CD14-positive monocyte (primary cell): Measurements from ENCODE around the gene NEIL3. TPM values are rescaled to one million over a fixed set of nuclear protein-coding genes. Genes with fewer than 3 reads are reported as not detected.

Experiments used
- DNase-seq, 3 donors: peaks; one replicate each; pipeline ENCODE4 v3.0.0-alpha.2; 2011 to 2022
- H2AFZ ChIP-seq: 2 replicates; pipeline ENCODE4 v1.6.0; 2012; ENCODE audit warnings: mild to moderate bottlenecking, low read depth, low read length, inconsistent platforms; ENCODE audit not compliant: insufficient read depth, poor library complexity, severe bottlenecking
- H3K27ac ChIP-seq, 2 donors: 1 replicate in 1 of 2; 2 replicates in 1 of 2; pipeline ENCODE4 v1.5.1; 2012 to 2013; ENCODE audit warnings: low read length in 2 of 2, control low read depth in 1 of 2, inconsistent platforms in 1 of 2, low read depth in 1 of 2, mild to moderate bottlenecking in 1 of 2
- H3K27me3 ChIP-seq, 2 donors: one replicate each; pipeline versions ENCODE4 v1.6.0 to v1.6.1; 2011 to 2013; ENCODE audit warnings: low read length in 2 of 2; ENCODE audit not compliant: control insufficient read depth in 2 of 2, insufficient read depth in 2 of 2
- H3K36me3 ChIP-seq, 2 donors: replicated peaks in 1 of 2; 1 replicate in 1 of 2; 2 replicates in 1 of 2; pipeline versions ENCODE4 v1.5.1 to v1.6.1; 2012 to 2013; ENCODE audit warnings: low read length in 2 of 2, control low read depth in 1 of 2, inconsistent platforms in 1 of 2, mild to moderate bottlenecking in 1 of 2; ENCODE audit not compliant: insufficient read depth in 2 of 2, control insufficient read depth in 1 of 2
- H3K4me1 ChIP-seq, 2 donors: 1 replicate in 1 of 2; 2 replicates in 1 of 2; pipeline versions ENCODE4 v1.5.1 to v1.6.1; 2012 to 2013; ENCODE audit warnings: low read length in 2 of 2, control low read depth in 1 of 2, inconsistent platforms in 1 of 2, mild to moderate bottlenecking in 1 of 2, moderate library complexity in 1 of 2; ENCODE audit not compliant: insufficient read depth in 2 of 2, control insufficient read depth in 1 of 2
- H3K4me2 ChIP-seq: replicated peaks from 2 replicates; pipeline ENCODE3; 2012; ENCODE audit warnings: low read length, moderate library complexity, mild to moderate bottlenecking; ENCODE audit not compliant: poor library complexity, severe bottlenecking; ENCODE audit errors: extremely low read depth
- H3K4me3 ChIP-seq, 3 experiments: fragments of 200-600 bp in 1 of 3; sonication (generic) in 1 of 3; replicated peaks in 1 of 3; 1 replicate in 2 of 3; 2 replicates in 1 of 3; pipeline ENCODE4 v1.5.1; 2011 to 2013; ENCODE audit warnings: low read length in 3 of 3, mild to moderate bottlenecking in 3 of 3, control low read depth in 2 of 3, low read depth in 2 of 3, inconsistent platforms in 1 of 3, moderate library complexity in 1 of 3
- H3K79me2 ChIP-seq: 2 replicates; pipeline ENCODE4 v1.6.0; 2012; ENCODE audit warnings: mild to moderate bottlenecking, control low read depth, inconsistent platforms, low read length, moderate library complexity; ENCODE audit not compliant: insufficient read depth
- H3K9ac ChIP-seq: 2 replicates; pipeline ENCODE4 v1.6.0; 2017; ENCODE audit warnings: low read length, mild to moderate bottlenecking; ENCODE audit not compliant: insufficient read depth, poor library complexity, severe bottlenecking
- H3K9me3 ChIP-seq, 2 donors: replicated peaks in 1 of 2; 1 replicate in 1 of 2; 2 replicates in 1 of 2; pipeline versions ENCODE4 v1.5.1 to v1.6.1; 2012 to 2013; ENCODE audit warnings: low read length in 2 of 2, control low read depth in 1 of 2; ENCODE audit not compliant: control insufficient read depth in 1 of 2, insufficient read depth in 1 of 2
- H4K20me1 ChIP-seq: 2 replicates; pipeline ENCODE4 v1.6.0; 2012; ENCODE audit warnings: mild to moderate bottlenecking, low read length, control low read depth, moderate library complexity; ENCODE audit not compliant: insufficient read depth
- H3K27ac Mint-ChIP-seq, 7 donors: one replicate each; pipeline ENCODE4 v1.8.0; 2020; ENCODE audit warnings: mild to moderate bottlenecking in 7 of 7, mixed read lengths in 7 of 7, moderate library complexity in 6 of 7, inconsistent platforms in 2 of 7
- H3K27me3 Mint-ChIP-seq, 3 donors: one replicate each; pipeline ENCODE4 v1.8.0; 2021 to 2022; ENCODE audit warnings: low read depth in 3 of 3, mild to moderate bottlenecking in 3 of 3, mixed read lengths in 3 of 3, moderate library complexity in 3 of 3, inconsistent platforms in 1 of 3
- H3K36me3 Mint-ChIP-seq, 2 donors: one replicate each; pipeline ENCODE4 v1.8.0; 2020; ENCODE audit warnings: mixed read lengths in 2 of 2, inconsistent platforms in 1 of 2, mild to moderate bottlenecking in 1 of 2
- H3K4me1 Mint-ChIP-seq: one replicate; pipeline ENCODE4 v1.8.0; 2020; ENCODE audit warnings: mild to moderate bottlenecking, mixed read lengths
- H3K4me3 Mint-ChIP-seq, 2 donors: one replicate each; pipeline ENCODE4 v1.8.0; 2020; ENCODE audit warnings: mild to moderate bottlenecking in 2 of 2, mixed read lengths in 2 of 2, moderate library complexity in 1 of 2
- H3K9me3 Mint-ChIP-seq, 7 donors: one replicate each; pipeline ENCODE4 v1.8.0; 2020 to 2022; ENCODE audit warnings: mixed read lengths in 7 of 7, mild to moderate bottlenecking in 6 of 7, moderate library complexity in 6 of 7, inconsistent platforms in 2 of 7
- CTCF ChIP-seq: fragments of 200-600 bp; IDR thresholded peaks from one replicate; pipeline ENCODE4 v1.8.0; 2022; ENCODE audit warnings: antibody characterized with exemption, mild to moderate bottlenecking
- WGBS: methylation state at CpG from one replicate; pipeline ENCODE4 v1.1.5; 2013; ENCODE audit warnings: missing lambda C conversion rate; ENCODE audit not compliant: insufficient coverage; 5-methylcytosine and 5-hydroxymethylcytosine counted together
- intact Hi-C, 2 donors: fragments of 100-400 bp; cut with micrococcal nuclease; formaldehyde crosslinking; loops; one replicate each; pipeline versions ENCODE4 v1.15.0 to v1.15.1; 2023
- polyA plus RNA-seq, 3 donors: library from polyadenylated mRNA; depleted of rRNA in 1 of 3; unstranded in 2 of 3; stranded (reverse) in 1 of 3; fragments of 300-500 nt in 2 of 3; fragments of >200 nt in 1 of 3; fragmentation: Illumina TruSeq in 2 of 3; gene quantifications; 1 replicate in 2 of 3; 2 replicates in 1 of 3; pipeline ENCODE4 v1.2.3, GENCODE V29; 2012 to 2021

NEIL3 gene
- polyA plus RNA-seq, 3 donors: 0.70 to 0.85 TPM; not detected in 1

DNA sequence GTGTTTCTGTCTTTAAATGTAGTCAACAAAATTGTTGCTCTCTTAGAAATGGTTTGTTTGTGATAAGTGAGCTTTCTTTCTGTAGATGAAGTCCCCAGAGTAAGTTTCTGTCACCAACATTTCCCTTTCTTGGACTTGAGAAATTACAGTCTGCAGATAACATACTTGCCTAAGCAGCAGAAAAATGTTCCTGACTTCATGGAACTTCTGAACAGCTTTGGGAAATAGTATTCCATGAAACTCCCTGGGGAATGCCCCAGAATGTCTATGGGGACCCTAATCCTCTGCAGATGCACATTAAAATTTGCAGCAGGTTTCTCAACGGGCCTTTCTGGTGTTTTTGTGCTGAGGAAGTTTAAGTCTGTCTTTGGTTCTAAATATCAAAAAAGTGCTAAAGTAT is 38.6 kb upstream of the NEIL3 start:
- Histone ChIP-seq H3K36me3 (no peaks in the 10 kb centered on the region), H4K20me1 (no peaks in the 10 kb centered on the region), H2AFZ (no peak overlapping the region), H3K27me3 (no peaks in the 10 kb centered on the region), H3K4me1 (peaks cover 0 to 1% of the 10 kb centered on the region in 2 donors), H3K27ac (no peak overlapping the region), H3K4me3 (no peak overlapping the region), H3K9ac (no peak overlapping the region), H3K4me2 (no peak overlapping the region), H3K9me3 (no peaks in the 10 kb centered on the region), H3K79me2 (no peaks in the 10 kb centered on the region)
- intact Hi-C loops: no loop called here
- H3K9me3 Mint-ChIP-seq: peaks cover 0 to 2% (median 0%) of the 10 kb centered on the region in 7 donors
- peaks cover 0 to 3% (median 0%) of the 10 kb centered on the region in 3 donors for H3K27me3 Mint-ChIP-seq
- no peaks in the 10 kb centered on the region for H3K36me3 Mint-ChIP-seq
- H3K4me1 Mint-ChIP-seq: peaks cover 8% of the 10 kb centered on the region
- H3K27ac Mint-ChIP-seq: no peak overlapping the region
- no peak overlapping the region for H3K4me3 Mint-ChIP-seq
- no CpG with 5 or more reads among the region's 1 CpG for WGBS
- TF ChIP-seq CTCF: no peak
- DNase-seq: no peak

DNA sequence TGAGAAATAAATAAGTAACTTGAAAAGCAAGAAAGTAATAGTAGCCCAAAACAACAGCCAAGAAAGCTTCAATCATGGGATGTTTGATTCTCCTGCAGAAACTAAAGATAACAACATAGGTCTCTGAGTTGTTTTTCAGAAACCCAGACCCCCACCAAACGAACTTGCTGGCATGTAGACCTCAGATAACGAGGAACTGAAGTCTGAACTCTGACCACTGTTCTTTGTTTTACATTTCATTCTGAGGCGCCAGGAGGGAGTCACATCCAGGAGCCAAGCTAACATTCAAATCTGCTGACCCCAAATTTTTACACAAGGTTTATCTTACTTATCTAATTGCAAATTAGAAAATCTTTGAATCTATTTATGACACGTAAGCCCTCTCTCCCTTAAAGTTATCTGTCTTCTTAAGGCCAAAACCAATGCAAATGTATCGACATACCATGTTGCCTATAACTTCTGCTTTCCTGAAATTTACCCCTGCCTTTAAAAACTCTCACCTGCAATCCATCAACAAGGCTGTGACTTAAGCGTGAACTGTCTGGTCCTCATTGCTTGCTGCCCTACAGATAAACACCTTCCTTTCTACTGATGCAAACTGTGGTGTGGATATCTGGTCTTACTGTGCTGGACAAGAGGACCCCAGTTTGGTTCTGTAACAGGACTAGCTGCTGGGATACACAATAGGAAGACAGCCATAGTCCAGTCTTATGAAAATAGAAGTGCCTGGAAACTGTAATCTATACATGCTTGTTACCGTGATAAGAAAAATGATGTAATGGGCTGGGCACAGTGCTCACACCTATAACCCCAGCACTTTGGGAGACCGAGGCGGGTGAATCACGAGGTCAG is 37.5 kb upstream of the NEIL3 start:
- 82% methylated on average over 5 of the region's 10 CpGs for WGBS
- H3K4me3 Mint-ChIP-seq: no peak overlapping the region
- H3K4me2 ChIP-seq: no peak overlapping the region
- H3K9me3 Mint-ChIP-seq: peaks cover 0 to 2% (median 0%) of the 10 kb centered on the region in 7 donors
- intact Hi-C loops: no loop called here
- H3K4me1 ChIP-seq: peaks cover 0 to 5% of the 10 kb centered on the region in 2 donors
- no peak overlapping the region for H3K4me3 ChIP-seq
- no peak for DNase-seq
- H3K79me2 ChIP-seq: no peaks in the 10 kb centered on the region
- H3K36me3 ChIP-seq: no peaks in the 10 kb centered on the region
- no peaks in the 10 kb centered on the region for H3K9me3 ChIP-seq
- no peak overlapping the region for H3K27ac ChIP-seq
- H3K27me3 ChIP-seq: no peaks in the 10 kb centered on the region
- no peak overlapping the region for H3K27ac Mint-ChIP-seq
- no peak overlapping the region for H2AFZ ChIP-seq
- peaks cover 0 to 3% (median 0%) of the 10 kb centered on the region in 3 donors for H3K27me3 Mint-ChIP-seq
- H4K20me1 ChIP-seq: no peaks in the 10 kb centered on the region
- no peak overlapping the region for H3K9ac ChIP-seq
- H3K36me3 Mint-ChIP-seq: no peaks in the 10 kb centered on the region
- H3K4me1 Mint-ChIP-seq: peaks cover 9% of the 10 kb centered on the region
- TF ChIP-seq CTCF: no peak
